CD4-positive, alpha-beta T cell treated with Interleukin-10 for 1 hour (primary cell): ENCODE measurements around the gene FAM199X.

Experiments used
- DNase-seq: peaks from one replicate; pipeline ENCODE4 v3.0.0-alpha.2; 2020

Gene FAM199X

DNA sequence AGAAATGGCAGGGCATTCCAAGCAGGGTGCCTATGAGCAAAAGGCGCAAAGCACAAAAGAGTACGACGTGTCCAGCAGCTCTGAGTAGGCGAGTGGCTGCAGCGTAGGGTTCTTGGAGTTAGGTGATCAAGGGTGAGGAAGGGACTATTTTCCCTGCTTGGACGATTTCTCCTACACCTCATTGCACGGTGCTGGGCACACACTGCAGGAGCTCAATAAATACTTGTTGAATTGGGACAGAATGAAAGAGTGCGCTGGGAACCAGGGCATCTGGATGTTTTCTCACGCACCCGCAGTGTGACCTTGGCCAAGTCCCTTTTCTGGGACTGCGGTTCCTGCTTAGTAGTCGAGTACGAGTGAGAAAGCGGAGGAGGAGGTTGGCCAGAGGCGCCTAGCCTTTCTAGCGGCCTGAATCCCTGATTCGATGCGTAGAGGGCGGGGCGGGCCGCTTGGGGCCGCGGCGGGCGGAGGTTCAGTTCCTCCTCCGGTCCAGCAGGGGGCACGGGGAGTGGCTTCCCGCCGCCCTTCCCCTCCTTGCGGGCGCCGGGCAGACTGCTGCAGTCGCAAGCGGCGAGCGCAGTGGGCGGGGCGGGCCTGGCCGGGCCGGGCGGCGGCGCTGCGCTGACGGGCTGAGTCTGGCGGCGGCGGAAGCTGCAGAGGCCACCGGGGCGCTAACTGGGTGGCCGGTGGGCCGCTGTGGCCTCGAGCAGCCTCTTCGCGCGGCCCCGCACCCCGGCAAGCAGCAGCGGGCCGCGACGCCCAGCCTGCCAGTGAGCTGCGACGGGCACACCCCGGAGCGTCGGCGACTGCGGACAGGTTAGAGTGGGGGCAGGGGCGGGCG lies at the start of gene FAM199X:
TSS of gene FAM199X (plus strand) at position 560 of the 841 bp plus-strand sequence. CDS start 333 bp downstream, outside the sequence.
- DNase-seq, result peak; percentile 87

DNA sequence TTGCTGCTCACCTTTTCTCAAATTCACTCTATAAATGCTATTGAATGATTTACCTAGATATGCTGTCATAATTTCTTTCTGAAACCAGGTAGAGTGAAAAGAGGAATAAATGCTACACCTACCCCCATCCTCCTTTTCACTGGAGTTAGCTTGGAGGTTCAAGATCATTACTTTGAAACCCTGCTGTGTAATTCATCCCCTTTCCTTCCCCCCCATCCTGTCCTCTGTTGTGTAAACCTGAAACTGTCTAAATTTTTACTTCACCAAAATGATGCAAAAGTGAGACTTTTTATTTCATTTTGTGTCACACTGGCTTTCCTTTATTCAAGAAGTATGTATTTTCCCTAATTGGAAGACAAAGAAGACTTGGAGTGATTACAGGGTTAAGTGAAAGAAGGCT lies 48.5 kb upstream of the FAM199X start:
- no peak for DNase-seq

DNA sequence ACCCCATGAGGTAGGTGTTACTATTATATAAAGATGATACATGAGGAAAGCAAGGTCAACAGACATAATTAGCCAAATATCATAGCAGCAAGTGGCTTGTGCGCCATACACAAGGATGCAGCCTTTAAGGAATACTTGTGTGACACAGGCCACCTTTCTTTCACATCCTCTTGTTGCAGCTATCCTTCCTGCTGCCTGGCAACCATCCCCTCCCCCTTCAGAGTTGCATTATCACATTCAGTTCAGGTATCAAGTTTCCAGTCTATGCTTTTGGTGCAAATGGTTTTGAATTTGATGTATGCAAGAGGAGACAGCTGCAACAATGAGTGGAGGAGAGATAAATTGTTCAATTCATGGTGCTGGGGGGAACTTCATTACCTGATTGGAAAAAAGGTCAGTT lies 47.5 kb upstream of the FAM199X start:
- DNase-seq, result no peak

DNA sequence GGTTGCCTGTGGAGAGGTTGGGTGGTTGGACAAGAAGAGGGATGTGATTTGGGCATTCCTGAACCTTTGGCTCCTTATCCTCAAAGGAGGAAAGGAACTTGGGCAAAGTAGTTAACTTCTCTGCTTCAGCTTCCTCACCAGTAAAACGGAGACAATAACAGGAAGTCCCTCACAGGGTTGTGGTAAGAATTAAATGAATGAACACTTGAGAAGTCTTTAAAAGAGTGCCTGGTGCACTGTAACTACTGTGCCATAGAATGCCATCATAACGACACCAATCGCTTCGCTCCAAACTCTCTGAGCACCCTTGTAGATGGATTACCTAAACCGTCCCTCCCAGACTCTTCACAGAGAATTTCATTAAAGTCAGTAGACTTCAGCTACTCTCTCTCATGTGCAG lies 43.4 kb upstream of the FAM199X start:
- DNase-seq, result peak; percentile 15

DNA sequence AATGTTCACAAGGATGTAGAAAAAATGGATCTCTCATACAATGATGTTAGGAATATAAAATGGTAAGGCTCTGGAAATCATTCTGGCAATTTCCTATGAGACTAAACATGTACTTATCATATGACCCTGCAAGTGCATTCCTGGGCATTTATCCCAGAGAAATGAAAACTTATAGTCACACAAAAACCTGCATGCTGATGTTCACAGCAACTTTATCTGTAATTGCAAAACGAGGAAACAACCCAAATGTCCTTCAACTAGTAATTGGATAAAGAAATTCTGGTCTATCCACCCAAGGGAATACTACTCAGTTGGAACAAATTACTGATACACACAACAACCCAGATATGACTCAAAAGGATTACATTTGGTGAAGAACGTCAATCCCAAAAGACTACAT lies 39.4 kb upstream of the FAM199X start:
- no peak for DNase-seq

DNA sequence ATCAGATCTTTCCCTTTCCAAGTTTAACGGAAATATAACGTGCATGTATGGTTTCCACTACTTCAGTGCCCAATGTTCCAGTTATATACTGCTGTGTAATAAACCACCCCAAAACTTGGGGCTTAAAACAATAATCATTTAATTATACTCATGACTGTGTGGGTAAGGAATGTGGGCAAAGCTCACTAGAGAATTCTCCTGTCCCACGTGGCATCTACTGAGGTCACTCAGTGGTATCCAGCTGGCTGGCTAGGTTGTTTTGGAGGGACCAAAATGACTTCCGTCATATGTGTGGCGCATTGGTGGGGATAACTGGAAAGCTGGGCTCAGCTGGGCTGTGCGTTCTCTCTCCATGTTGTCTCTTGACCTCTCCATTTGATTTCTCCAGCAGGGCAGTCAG lies 35.4 kb upstream of the FAM199X start:
- DNase-seq, result no peak

DNA sequence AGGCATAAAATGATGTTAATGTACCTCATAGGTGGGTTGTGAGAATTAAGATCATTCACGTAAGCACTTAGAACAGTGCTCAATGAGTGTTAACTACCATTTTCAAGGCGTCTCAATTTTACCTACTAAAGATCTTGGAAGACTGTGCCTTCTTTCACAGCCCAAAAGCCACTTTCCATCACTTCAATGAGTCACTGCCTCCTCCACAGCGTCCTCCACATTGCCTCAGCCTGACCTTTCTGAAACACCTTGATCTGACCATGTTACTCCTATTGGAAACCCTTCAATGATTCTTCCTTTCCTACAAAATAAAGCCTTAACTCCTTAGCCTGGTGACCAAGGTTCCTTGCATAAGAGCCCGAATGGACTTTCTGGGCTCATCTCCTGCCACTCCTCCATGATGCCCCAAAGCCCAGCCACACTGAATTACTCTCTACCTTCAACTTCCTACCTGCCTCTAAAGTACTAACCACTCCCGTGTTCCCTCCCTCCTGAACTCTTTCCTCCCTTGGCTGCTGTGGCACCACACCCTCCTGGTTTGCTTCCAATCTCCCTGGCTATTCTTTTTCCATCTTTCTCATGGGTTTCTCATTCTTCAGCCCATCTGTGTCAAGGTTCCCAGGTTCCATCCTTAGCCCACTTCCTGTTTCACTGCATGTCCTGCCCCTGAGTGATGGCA lies 31.5 kb upstream of the FAM199X start:
- DNase-seq, result no peak

DNA sequence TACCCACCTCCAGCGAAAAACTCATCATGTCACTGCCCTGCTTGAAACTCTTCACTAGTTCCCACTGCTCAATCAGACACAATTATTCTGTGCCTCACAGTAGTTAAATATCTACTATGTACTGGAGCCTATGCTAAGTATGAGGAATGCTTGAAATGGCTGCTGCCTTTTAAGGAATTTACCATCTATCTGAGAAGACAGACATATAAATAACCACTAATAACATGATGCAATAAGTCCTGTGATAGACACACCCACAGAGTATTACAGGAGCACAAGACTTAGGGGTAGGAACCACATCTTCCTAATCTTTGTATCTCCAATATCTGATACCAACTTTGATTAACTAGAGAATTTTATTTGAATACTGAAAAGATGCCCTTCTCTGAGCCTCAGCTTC lies 30.6 kb upstream of the FAM199X start:
- no peak for DNase-seq

DNA sequence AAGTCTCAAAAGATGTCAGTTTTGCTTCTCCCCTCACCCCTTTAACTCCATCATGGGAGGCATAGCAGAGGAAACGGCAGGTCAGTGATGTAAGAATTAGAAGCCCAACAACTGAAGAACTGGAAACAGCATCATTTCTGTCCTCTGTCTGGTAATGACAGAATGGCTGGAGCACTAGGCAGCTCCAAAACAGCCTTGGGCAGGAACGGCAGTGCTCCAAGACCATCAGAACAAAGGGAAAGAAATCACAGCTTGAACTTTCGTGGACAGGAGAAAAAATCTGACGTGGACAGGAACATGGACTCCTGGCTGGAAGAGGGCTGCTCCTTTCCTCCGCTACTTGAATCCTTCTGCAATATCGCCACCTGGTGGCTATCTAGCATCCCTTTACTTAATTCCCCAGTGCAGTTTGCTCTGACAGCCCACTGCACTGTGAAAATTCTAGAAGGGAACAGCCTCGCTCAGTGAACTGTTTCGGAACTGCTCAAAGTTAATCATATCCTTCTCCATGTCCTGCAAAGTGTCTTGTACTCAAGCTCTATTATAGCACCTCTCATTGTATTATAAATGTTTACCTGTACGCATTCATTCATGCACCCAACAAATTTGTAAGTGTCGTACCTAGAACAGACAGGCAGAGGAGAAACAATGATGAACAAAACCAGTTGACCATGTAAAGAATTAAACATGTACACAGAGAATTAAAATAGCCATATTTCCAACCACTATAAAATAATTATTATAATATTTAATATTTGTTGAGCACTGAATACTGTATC lies 29.8 kb upstream of the FAM199X start:
- DNase-seq, result peak; percentile 69

DNA sequence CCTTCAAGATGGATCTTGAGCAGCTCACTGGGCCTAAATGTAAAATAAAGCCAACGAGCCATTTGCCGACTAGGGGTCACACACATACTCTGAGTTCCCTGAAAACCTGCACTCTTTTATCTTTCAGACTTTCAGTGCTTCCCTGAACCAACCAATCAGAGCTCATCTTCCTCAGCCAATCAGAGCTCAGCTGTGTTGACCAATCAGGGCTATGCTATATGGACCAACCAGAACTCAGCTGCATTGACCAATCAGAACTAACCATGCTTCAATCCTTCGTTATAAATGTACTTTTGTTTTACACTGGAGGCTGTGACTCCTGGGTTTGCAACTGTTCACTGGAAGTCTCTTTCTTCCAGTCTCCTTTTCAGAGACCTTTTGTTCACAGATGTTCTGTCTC lies 28.8 kb upstream of the FAM199X start:
- DNase-seq, result peak; percentile 35

DNA sequence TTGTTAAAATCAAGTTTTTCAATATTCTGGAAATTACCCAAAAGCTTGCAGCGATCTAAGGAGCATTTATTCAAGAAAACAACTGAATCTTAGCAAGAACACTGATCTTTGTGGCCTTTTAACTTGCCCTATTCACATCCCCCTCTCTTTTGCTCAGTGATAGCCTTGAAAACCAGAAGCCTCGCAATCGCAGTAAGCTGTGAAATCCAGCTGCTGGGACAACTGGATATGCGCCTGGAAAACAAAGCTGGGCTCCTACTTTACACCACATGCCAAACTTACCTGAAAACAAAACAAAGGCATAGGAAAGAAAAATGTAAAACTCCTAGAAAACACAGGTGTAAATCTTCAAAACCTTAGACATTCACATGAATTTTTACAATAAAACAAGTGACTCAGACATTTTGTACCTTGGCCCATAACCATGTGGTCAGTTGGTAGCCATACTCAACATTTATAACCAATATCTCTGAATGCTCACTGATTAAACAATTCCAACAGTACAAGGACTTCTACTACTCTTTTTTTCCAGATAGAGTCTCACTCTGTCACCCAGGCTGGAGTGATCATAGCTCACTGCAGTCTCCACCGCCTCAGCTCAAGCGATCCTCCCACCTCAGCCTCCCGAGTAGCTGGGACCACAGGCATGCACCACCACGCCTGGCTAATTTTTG lies 25.0 kb upstream of the FAM199X start:
- no peak for DNase-seq

DNA sequence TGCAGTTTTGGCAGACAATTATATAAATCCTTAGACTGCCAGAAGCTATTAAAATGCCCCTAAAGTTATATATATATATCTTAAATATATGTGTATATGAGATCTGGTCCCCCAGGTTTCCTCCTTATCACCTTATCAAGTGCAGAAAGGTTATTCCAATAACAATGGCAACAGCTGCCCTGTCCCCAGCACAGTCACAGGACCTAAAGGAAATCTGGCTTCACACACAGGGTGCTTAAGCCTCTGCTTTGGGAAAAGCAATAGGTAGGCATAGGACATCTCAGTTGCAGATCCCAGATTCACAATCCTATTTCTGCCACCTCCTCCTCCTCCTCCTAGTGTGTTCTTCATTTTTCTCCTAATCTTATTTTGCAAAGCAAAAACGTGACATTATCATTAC lies 15.2 kb upstream of the FAM199X start:
- no peak for DNase-seq

DNA sequence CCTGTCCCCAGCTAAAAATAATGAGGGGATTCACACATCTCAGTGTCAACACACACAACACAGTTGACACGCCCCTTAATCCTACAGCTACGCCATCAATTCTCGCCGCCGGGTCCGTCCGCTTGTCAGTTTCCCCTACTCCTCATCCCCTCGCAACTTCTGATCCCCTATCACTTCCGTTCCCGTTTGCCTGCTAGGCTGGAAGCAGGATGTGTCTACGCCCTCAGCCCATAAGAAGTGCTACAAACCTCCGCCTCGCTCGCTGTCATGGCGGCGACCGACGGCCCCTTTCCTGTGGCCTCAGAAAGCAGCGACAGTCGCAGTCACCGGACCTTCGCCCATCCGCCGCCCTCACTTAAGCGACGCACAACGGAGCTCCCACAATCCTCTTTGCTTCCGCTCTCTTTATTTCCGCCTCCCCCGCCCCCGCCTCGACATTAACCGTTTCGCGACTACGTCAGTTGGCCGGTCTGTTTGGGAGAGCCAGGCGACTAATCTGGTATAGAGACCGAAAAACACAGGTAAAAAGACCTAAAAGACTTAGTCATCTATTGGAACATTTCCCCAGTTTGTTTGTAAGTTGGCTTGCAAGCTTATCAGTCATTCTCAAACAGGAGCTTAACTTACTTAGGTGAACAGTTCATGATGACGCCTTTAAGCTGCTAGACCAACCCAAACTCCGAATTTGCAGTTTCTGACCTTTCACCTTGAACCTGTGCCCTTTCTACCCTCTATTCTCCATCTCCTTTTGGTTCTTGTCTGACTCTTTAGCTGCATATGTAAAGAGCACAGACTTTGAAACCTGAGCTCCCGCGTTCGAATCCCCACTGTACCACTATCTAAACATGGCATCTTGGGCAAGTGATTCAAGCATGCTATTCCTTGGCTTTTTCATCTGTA lies 9.4 kb upstream of the FAM199X start, which contains the start of gene SLC25A53:
TSS of gene SLC25A53 (minus strand) at position 380 of the 900 bp plus-strand sequence. CDS start 51,752 bp downstream, outside the sequence.
- DNase-seq, result peak; percentile 83

DNA sequence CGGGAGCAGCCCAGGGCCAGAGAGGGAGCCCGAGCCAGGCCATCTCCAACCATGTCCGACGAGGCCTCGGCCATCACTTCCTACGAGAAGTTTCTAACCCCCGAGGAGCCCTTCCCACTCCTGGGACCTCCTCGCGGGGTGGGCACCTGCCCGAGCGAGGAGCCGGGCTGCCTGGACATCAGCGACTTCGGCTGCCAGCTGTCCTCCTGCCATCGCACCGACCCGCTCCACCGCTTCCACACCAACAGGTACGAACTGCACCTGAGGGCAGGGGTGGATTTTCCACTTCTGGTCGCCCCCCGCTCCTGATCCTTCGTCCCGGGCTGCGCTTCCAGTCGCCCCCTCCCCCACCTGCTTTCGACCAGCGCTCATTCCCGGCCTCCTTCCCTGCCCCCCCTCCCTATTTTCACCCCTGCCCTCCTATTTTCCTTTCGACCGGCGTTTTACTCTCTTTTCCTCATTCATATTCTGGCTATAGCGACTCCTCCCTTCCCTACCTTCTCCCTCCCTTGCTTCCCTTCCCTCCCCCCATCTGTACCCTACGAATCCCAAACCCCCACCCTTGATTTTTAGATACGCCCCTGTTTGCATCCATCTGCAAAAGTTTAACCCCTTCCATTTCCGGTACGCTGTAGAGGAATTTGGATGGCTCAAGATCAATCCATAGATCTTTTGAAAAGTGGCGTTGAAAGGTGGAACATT lies 633 bp downstream of the FAM199X start:
- no peak for DNase-seq

DNA sequence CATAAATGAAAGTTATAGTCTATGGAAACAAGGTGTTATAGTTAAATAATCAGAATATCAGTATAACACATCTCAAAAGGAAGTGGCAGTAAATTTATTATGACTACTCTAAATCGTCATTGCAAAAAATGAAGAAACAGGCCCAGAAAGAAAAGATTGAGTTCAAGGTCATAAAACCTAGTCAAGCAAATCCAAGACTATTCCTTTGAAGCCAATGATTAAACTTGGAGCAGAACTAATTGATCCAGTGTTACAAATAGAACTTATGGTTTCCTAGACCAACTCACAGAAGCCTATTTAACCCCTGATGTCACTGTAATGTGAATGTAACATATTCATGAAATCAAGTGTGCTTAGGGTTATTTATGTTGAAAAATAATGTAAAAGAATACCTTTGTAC lies 1.9 kb downstream of the FAM199X start:
- no peak for DNase-seq

DNA sequence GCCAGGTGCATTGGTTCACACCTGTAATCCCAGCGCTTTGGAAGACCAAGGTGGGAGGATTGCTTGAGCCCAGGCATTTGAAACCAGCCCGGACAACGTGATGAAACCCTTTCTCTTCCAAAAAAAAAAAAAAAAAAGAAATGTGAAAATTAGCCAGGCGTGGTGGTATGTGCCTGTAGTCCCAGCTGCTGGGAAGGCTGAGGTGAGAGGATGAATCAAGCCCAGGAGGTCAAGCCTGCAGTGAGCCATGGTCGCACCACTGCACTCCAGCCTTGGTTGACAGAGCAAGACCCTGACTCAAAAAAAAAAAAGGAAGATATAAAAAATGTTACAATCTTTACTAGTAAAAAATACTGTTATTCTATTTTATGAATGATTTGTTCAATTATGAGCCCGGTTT lies 5.9 kb downstream of the FAM199X start:
- DNase-seq, result no peak

DNA sequence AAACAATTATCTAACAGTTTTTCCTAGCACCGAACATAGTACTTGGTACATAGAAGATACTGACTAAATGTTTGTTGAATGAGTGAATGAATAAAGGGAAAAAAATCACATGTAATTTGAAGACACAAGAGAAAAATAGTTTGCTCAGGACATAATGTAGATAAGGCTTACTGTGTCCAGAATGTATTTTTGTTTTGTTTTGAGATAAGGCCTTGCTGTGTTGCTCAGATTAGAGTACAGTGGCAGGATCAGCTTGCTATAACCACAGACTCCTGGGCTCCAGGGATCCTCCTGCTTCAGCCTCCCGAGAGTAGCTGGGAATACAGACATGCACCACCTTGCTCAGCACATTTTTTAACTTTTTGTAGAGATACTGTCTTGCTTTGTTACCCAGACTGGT lies 6.5 kb downstream of the FAM199X start:
- DNase-seq, result no peak

DNA sequence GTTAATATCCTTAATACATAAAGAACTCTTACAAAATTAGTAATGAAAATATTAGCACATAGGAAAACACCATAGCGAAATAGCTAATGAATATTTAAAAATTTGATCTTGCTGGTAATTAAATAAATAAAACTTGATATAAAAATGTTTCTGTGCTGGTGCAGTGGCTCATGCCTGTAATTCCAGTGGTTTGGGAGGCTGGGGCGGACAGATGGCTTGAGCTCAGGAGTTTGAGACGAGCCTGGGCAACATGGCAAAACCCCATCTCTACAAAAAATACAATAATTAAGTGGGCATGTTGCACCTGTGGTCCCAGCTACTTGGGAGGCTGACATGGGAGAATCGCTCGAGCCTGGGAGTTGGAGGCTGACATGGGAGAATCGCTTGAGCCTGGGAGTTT lies 7.6 kb downstream of the FAM199X start:
- DNase-seq, result no peak

DNA sequence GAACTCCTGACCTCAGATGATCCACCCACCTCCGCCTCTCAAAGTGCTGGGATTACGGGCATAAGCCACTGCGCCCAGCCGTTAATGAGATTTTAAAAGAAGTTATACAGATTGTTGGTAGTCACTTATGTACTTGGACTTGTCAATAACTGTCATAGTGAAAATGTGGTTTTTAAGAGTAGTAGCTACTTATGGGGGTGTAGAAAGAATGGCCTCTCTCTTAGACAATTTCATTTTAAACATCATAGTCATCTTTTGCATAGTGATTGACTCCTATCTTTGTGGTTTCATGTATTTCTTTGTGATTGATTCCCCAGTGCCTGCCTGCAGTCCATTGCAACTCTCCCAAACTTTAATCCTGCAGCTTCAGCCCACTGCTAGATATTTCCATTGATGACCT lies 17.4 kb downstream of the FAM199X start:
- DNase-seq, result no peak

DNA sequence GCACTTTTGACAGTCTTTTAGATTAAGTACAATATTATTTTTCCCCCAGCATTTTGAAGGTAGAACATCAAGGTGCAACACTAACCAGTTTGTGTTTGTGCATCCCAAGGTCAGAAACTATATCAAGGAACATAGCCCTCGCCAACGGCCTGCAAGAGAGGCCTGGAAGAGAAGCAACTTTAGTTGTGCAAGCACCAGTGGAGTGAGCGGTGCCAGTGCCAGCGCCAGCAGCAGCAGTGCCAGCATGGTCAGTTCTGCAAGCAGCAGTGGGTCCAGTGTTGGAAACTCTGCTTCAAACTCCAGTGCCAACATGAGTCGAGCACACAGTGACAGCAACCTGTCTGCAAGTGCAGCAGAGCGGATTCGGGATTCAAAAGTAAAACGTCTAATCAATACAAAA lies 21.7 kb downstream of the FAM199X start:
- DNase-seq, result no peak

DNA sequence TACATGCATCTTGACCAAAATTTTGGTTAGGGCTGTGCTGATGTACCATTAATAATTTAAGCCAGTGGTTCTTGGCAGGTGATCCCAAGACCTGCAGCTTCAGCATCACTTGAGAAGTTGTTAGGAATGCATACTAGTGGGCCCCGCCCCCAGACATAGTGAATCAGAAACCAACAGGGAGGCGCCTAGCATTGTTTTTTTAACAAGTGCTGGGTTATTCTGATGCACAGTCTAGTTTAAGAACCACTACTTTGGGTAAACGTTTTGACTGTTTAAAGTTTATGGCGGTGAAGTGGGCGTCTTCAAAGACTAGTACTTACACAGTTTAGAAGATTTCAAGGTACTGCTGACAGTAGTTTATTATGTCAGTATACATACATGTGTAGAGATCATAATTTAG lies 23.6 kb downstream of the FAM199X start:
- DNase-seq, result no peak
